Ectodermal cell (in vitro differentiated cells): Measurements from ENCODE around the gene HAPLN3.

ENCODE experiments used
- H3K27ac ChIP-seq: 2 replicates; pipeline ENCODE4 v1.7.0; 2013; ENCODE audit warnings: mild to moderate bottlenecking, low read depth, low read length; ENCODE audit not compliant: insufficient read depth, poor library complexity, severe bottlenecking
- H3K27me3 ChIP-seq: 2 replicates; pipeline ENCODE4 v1.7.0; 2013; ENCODE audit warnings: mild to moderate bottlenecking, low read length; ENCODE audit not compliant: insufficient read depth, control insufficient read depth, poor library complexity, severe bottlenecking
- H3K36me3 ChIP-seq: one replicate; pipeline ENCODE4 v1.7.0; 2013; ENCODE audit warnings: low read length; ENCODE audit not compliant: control insufficient read depth, insufficient read depth
- H3K4me1 ChIP-seq: one replicate; pipeline ENCODE4 v1.7.0; 2013; ENCODE audit warnings: low read length; ENCODE audit not compliant: control insufficient read depth, insufficient read depth
- H3K4me3 ChIP-seq: 2 replicates; pipeline ENCODE4 v1.7.0; 2013; ENCODE audit warnings: low read depth, low read length, control low read depth; ENCODE audit not compliant: insufficient read depth
- H3K9me3 ChIP-seq: 2 replicates; pipeline ENCODE4 v1.7.0; 2013; ENCODE audit warnings: mild to moderate bottlenecking, low read length, moderate library complexity; ENCODE audit not compliant: control insufficient read depth
- WGBS, 2 experiments: methylation state at CpG; one replicate each; pipeline ENCODE4 v1.1.7; 2013; ENCODE audit warnings: missing lambda C conversion rate in 2 of 2; 5-methylcytosine and 5-hydroxymethylcytosine counted together

HAPLN3 gene

GRCh38 chr15:88834211-88834812 is 61.0 kb downstream of the HAPLN3 start:
- H3K9me3 ChIP-seq, result no peaks in the 10 kb centered on the region
- 44 to 53% methylated on average over 13 to 14 of the region's 14 CpGs for WGBS, 2 experiments
- H3K27ac ChIP-seq, result no peak overlapping the region
- no peaks in the 10 kb centered on the region for H3K36me3 ChIP-seq
- no peaks in the 10 kb centered on the region for H3K4me1 ChIP-seq
- no peaks in the 10 kb centered on the region for H3K27me3 ChIP-seq
- H3K4me3 ChIP-seq, result no peak overlapping the region

DNA sequence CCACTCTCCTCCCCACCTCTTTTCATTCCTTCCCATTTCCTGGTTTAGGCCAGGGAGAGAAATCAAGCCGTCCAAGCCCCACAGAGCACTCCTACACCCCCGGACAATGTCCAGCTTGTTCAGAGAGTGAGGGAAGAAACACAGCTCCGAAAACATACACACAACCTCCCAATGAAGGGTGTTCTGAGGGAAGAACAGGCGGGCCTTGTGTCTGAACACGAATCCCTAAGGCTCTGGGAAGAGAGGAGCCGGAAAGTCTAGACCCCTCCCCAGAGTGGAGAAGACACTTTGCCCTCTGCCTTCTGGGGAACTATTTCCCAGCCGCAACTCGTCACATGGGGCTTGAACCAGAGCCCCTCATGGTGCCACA is 61.6 kb downstream of the HAPLN3 start:
- no peaks in the 10 kb centered on the region for H3K36me3 ChIP-seq
- WGBS, 2 experiments, result 76 to 85% methylated on average over 6 to 8 of the region's 8 CpGs
- no peak overlapping the region for H3K27ac ChIP-seq
- H3K9me3 ChIP-seq, result no peaks in the 10 kb centered on the region
- no peaks in the 10 kb centered on the region for H3K4me1 ChIP-seq
- H3K4me3 ChIP-seq, result no peak overlapping the region
- no peaks in the 10 kb centered on the region for H3K27me3 ChIP-seq

DNA sequence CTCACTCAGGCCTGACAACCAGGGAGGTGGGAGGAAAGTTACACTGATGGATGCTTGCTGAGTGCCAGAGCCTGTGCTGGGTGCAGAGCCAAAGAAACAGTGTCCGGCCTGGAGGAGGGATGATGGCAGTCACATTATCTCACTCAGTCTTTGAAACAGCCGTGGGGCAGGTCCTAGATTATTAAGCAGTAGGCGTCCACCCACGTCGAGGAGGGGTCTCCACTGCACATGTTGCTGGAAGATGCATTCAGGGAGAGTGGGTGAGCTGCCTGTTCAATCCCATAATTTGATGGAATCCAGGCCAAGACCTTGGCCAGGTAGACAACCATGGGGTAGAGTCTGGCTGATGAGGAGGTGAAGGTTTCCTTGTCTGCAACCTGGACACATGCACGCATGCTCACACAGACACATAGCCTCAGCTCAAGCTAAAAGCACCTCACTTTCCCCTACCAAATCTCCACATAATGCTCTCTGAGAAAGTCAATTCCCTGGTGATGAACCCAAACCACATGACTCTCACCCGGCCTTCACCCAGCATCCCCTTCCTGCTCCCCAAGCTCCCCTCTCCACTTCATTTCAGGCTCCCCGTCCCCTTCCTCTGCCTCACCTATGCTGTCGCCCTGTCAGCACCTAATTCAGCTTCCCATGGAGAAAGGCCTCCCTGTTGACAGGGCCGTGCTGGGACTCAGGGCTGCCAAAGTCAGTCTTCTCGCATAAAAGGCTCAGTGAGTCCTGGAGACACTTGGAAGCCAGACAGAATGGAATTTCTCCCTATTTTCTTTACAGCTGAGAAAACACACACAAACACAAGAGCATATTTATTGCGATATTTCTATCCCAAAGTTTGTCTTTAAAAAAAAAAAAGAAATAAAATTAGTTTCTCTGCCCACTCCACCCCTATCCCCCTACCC is 62.3 kb downstream of the HAPLN3 start:
- H3K27ac ChIP-seq, result no peak overlapping the region
- H3K4me1 ChIP-seq, result no peaks in the 10 kb centered on the region
- H3K27me3 ChIP-seq, result no peaks in the 10 kb centered on the region
- no peaks in the 10 kb centered on the region for H3K9me3 ChIP-seq
- no peaks in the 10 kb centered on the region for H3K36me3 ChIP-seq
- no peak overlapping the region for H3K4me3 ChIP-seq
- WGBS, 2 experiments, result 87 to 89% methylated on average over 12 of the region's 12 CpGs

DNA sequence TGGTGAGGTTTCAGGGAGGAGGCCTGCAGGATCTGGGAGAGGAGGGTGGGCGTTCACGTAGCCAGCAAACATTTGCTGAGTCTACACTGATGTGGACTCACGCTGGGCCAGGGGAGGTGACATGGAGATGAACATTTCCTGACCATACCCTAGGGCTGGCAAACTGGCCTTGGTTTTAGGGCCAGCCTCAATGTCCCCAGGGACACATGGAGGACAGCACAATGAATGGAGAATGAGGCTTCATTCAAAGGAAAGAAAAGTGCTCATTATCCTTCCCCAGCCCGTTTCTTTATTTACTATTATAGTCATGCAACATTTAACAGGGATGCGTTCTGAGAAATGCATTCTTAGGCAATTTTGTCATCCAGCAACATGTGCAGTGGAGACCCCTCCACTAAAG is 65.3 kb downstream of the HAPLN3 start:
- Histone ChIP-seq H3K36me3 (no peaks in the 10 kb centered on the region), H3K9me3 (no peaks in the 10 kb centered on the region), H3K27ac (no peak overlapping the region), H3K4me3 (no peak overlapping the region), H3K27me3 (no peaks in the 10 kb centered on the region), H3K4me1 (no peaks in the 10 kb centered on the region)
- WGBS, 2 experiments, result 76 to 84% methylated on average over 5 of the region's 5 CpGs

GRCh38 chr15:88828791-88829190 is 66.6 kb downstream of the HAPLN3 start:
- Histone ChIP-seq H3K27me3 (no peaks in the 10 kb centered on the region), H3K4me3 (no peak overlapping the region), H3K36me3 (no peaks in the 10 kb centered on the region), H3K27ac (no peak overlapping the region), H3K4me1 (no peaks in the 10 kb centered on the region), H3K9me3 (no peaks in the 10 kb centered on the region)
- WGBS, 2 experiments, result 90 to 94% methylated on average over 5 of the region's 5 CpGs
